ENCODE results near the gene HOXB13. TPM values are rescaled to one million over a fixed set of nuclear protein-coding genes. Genes with fewer than 3 reads are reported as not detected.

HOXB13 gene
- total RNA-seq, 2 donors from 2014 or later: not detected

GRCh38 chr17:48761114-48761513 lies 32.6 kb upstream of the HOXB13 start:
- no peak for TF ChIP-seq CTCF (conservative IDR thresholded peaks at IDR 0.05)
- H3K4me1 ChIP-seq (ENCODE audit: control insufficient read depth, insufficient read depth, low read length): no peaks in the 10 kb centered on the region
- H3K27ac ChIP-seq (ENCODE audit: low read depth, low read length): no peak overlapping the region
- Mint-ChIP-seq H3K27me3 (ENCODE audit: insufficient read depth) (peaks cover 99% of the 10 kb centered on the region), H3K9me3 (no peaks in the 10 kb centered on the region), H3K27ac (no peak overlapping the region), H3K36me3 (ENCODE audit: low read depth) (no peaks in the 10 kb centered on the region), H3K4me1 (no peaks in the 10 kb centered on the region), H3K4me3 (no peak overlapping the region)
- H3K27me3 ChIP-seq (ENCODE audit: control insufficient read depth, insufficient read depth, low read length, poor library complexity, severe bottlenecking): peaks cover 100% of the 10 kb centered on the region
- H3K4me3 ChIP-seq (ENCODE audit: low read length): no peak overlapping the region
- 67 to 74% methylated on average over 6 of the region's 6 CpGs for WGBS, 2 experiments (ENCODE audit: insufficient coverage in 1 of 2, insufficient read length in 1 of 2)
- no peaks in the 10 kb centered on the region for H3K9me3 ChIP-seq (ENCODE audit: control insufficient read depth, low read length)
- H3K36me3 ChIP-seq (ENCODE audit: control insufficient read depth, insufficient read depth, low read length): no peaks in the 10 kb centered on the region
- DNase-seq: no peak
- H3K9ac ChIP-seq (ENCODE audit: extremely low read depth, low read length, poor library complexity, severe bottlenecking): no peak overlapping the region

GRCh38 chr17:48760411-48760810 lies 31.9 kb upstream of the HOXB13 start:
- H3K27me3 ChIP-seq (ENCODE audit: control insufficient read depth, insufficient read depth, low read length, poor library complexity, severe bottlenecking): peaks cover 100% of the 10 kb centered on the region

GRCh38 chr17:48759288-48759687 lies 30.7 kb upstream of the HOXB13 start:
- Mint-ChIP-seq H3K27ac (no peak overlapping the region), H3K36me3 (ENCODE audit: low read depth) (no peaks in the 10 kb centered on the region), H3K27me3 (ENCODE audit: insufficient read depth) (peaks cover 99% of the 10 kb centered on the region), H3K4me3 (no peak overlapping the region), H3K4me1 (peaks cover 2% of the 10 kb centered on the region), H3K9me3 (no peaks in the 10 kb centered on the region)
- Histone ChIP-seq H3K27me3 (ENCODE audit: control insufficient read depth, insufficient read depth, low read length, poor library complexity, severe bottlenecking) (peaks cover 100% of the 10 kb centered on the region), H3K9me3 (ENCODE audit: control insufficient read depth, low read length) (no peaks in the 10 kb centered on the region), H3K4me1 (ENCODE audit: control insufficient read depth, insufficient read depth, low read length) (no peaks in the 10 kb centered on the region), H3K4me3 (ENCODE audit: low read length) (no peak overlapping the region), H3K27ac (ENCODE audit: low read depth, low read length) (no peak overlapping the region), H3K36me3 (ENCODE audit: control insufficient read depth, insufficient read depth, low read length) (no peaks in the 10 kb centered on the region), H3K9ac (ENCODE audit: extremely low read depth, low read length, poor library complexity, severe bottlenecking) (no peak overlapping the region)
- DNase-seq: no peak
- TF ChIP-seq CTCF (conservative IDR thresholded peaks at IDR 0.05): no peak

More at GRCh38 chr17:48760411-48760810, 31.9 kb upstream of the HOXB13 start:
- Histone ChIP-seq H3K27ac (ENCODE audit: low read depth, low read length) (no peak overlapping the region), H3K4me1 (ENCODE audit: control insufficient read depth, insufficient read depth, low read length) (no peaks in the 10 kb centered on the region), H3K36me3 (ENCODE audit: control insufficient read depth, insufficient read depth, low read length) (no peaks in the 10 kb centered on the region), H3K9me3 (ENCODE audit: control insufficient read depth, low read length) (no peaks in the 10 kb centered on the region), H3K9ac (ENCODE audit: extremely low read depth, low read length, poor library complexity, severe bottlenecking) (no peak overlapping the region), H3K4me3 (ENCODE audit: low read length) (no peak overlapping the region)
- TF ChIP-seq CTCF (conservative IDR thresholded peaks at IDR 0.05): no peak
- WGBS, 2 experiments (ENCODE audit: insufficient coverage in 1 of 2, insufficient read length in 1 of 2): 72 to 86% methylated on average over 3 to 4 of the region's 4 CpGs
- H3K27ac Mint-ChIP-seq: no peak overlapping the region
- no peaks in the 10 kb centered on the region for H3K36me3 Mint-ChIP-seq (ENCODE audit: low read depth)
- peaks cover 99% of the 10 kb centered on the region for H3K27me3 Mint-ChIP-seq (ENCODE audit: insufficient read depth)
- H3K4me1 Mint-ChIP-seq: no peaks in the 10 kb centered on the region
- H3K4me3 Mint-ChIP-seq: no peak overlapping the region
- DNase-seq: no peak
- no peaks in the 10 kb centered on the region for H3K9me3 Mint-ChIP-seq

All from endodermal cell (in vitro differentiated cells).